ENCODE measurements around the gene KCNQ1. TPM values are rescaled to one million over a fixed set of nuclear protein-coding genes. Genes with fewer than 3 reads are reported as not detected.

Gene KCNQ1
- total and polyA plus RNA-seq, 2 experiments from 2014 or later, result 0.45 to 0.87 TPM

- TF ChIP-seq, protein P1, sequence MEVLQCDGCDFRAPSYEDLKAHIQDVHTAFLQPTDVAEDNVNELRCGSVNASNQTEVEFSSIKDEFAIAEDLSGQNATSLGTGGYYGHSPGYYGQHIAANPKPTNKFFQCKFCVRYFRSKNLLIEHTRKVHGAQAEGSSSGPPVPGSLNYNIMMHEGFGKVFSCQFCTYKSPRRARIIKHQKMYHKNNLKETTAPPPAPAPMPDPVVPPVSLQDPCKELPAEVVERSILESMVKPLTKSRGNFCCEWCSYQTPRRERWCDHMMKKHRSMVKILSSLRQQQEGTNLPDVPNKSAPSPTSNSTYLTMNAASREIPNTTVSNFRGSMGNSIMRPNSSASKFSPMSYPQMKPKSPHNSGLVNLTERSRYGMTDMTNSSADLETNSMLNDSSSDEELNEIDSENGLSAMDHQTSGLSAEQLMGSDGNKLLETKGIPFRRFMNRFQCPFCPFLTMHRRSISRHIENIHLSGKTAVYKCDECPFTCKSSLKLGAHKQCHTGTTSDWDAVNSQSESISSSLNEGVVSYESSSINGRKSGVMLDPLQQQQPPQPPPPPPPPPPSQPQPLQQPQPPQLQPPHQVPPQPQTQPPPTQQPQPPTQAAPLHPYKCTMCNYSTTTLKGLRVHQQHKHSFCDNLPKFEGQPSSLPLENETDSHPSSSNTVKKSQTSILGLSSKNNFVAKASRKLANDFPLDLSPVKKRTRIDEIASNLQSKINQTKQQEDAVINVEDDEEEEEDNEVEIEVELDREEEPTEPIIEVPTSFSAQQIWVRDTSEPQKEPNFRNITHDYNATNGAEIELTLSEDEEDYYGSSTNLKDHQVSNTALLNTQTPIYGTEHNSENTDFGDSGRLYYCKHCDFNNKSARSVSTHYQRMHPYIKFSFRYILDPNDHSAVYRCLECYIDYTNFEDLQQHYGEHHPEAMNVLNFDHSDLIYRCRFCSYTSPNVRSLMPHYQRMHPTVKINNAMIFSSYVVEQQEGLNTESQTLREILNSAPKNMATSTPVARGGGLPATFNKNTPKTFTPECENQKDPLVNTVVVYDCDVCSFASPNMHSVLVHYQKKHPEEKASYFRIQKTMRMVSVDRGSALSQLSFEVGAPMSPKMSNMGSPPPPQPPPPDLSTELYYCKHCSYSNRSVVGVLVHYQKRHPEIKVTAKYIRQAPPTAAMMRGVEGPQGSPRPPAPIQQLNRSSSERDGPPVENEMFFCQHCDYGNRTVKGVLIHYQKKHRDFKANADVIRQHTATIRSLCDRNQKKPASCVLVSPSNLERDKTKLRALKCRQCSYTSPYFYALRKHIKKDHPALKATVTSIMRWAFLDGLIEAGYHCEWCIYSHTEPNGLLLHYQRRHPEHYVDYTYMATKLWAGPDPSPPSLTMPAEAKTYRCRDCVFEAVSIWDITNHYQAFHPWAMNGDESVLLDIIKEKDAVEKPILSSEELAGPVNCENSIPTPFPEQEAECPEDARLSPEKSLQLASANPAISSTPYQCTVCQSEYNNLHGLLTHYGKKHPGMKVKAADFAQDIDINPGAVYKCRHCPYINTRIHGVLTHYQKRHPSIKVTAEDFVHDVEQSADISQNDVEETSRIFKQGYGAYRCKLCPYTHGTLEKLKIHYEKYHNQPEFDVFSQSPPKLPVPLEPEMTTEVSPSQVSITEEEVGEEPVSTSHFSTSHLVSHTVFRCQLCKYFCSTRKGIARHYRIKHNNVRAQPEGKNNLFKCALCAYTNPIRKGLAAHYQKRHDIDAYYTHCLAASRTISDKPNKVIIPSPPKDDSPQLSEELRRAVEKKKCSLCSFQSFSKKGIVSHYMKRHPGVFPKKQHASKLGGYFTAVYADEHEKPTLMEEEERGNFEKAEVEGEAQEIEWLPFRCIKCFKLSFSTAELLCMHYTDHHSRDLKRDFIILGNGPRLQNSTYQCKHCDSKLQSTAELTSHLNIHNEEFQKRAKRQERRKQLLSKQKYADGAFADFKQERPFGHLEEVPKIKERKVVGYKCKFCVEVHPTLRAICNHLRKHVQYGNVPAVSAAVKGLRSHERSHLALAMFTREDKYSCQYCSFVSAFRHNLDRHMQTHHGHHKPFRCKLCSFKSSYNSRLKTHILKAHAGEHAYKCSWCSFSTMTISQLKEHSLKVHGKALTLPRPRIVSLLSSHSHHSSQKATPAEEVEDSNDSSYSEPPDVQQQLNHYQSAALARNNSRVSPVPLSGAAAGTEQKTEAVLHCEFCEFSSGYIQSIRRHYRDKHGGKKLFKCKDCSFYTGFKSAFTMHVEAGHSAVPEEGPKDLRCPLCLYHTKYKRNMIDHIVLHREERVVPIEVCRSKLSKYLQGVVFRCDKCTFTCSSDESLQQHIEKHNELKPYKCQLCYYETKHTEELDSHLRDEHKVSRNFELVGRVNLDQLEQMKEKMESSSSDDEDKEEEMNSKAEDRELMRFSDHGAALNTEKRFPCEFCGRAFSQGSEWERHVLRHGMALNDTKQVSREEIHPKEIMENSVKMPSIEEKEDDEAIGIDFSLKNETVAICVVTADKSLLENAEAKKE (CRISPR knock-in tag; IDR thresholded peaks at IDR 0.05), result no peak
- TF ChIP-seq POLR2AphosphoS5 (IDR thresholded peaks at IDR 0.05; ENCODE audit: low read depth), result no peak
- TF ChIP-seq ZNF331 (CRISPR knock-in tag; IDR thresholded peaks at IDR 0.05; ENCODE audit: low read depth), result no peak
- TF ChIP-seq, protein P2, sequence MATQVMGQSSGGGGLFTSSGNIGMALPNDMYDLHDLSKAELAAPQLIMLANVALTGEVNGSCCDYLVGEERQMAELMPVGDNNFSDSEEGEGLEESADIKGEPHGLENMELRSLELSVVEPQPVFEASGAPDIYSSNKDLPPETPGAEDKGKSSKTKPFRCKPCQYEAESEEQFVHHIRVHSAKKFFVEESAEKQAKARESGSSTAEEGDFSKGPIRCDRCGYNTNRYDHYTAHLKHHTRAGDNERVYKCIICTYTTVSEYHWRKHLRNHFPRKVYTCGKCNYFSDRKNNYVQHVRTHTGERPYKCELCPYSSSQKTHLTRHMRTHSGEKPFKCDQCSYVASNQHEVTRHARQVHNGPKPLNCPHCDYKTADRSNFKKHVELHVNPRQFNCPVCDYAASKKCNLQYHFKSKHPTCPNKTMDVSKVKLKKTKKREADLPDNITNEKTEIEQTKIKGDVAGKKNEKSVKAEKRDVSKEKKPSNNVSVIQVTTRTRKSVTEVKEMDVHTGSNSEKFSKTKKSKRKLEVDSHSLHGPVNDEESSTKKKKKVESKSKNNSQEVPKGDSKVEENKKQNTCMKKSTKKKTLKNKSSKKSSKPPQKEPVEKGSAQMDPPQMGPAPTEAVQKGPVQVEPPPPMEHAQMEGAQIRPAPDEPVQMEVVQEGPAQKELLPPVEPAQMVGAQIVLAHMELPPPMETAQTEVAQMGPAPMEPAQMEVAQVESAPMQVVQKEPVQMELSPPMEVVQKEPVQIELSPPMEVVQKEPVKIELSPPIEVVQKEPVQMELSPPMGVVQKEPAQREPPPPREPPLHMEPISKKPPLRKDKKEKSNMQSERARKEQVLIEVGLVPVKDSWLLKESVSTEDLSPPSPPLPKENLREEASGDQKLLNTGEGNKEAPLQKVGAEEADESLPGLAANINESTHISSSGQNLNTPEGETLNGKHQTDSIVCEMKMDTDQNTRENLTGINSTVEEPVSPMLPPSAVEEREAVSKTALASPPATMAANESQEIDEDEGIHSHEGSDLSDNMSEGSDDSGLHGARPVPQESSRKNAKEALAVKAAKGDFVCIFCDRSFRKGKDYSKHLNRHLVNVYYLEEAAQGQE (IDR thresholded peaks at IDR 0.05; ENCODE audit: unreplicated experiment), result no peak
- TF ChIP-seq EZH2phosphoT487 (IDR thresholded peaks at IDR 0.05; ENCODE audit: unreplicated experiment), result no peak
- TF ChIP-seq ZNF114 (CRISPR knock-in tag; IDR thresholded peaks at IDR 0.05), result no peak
- no peak for TF ChIP-seq STAT1 (IDR thresholded peaks at IDR 0.05; ENCODE audit: unreplicated experiment)
- TF ChIP-seq, protein P3, sequence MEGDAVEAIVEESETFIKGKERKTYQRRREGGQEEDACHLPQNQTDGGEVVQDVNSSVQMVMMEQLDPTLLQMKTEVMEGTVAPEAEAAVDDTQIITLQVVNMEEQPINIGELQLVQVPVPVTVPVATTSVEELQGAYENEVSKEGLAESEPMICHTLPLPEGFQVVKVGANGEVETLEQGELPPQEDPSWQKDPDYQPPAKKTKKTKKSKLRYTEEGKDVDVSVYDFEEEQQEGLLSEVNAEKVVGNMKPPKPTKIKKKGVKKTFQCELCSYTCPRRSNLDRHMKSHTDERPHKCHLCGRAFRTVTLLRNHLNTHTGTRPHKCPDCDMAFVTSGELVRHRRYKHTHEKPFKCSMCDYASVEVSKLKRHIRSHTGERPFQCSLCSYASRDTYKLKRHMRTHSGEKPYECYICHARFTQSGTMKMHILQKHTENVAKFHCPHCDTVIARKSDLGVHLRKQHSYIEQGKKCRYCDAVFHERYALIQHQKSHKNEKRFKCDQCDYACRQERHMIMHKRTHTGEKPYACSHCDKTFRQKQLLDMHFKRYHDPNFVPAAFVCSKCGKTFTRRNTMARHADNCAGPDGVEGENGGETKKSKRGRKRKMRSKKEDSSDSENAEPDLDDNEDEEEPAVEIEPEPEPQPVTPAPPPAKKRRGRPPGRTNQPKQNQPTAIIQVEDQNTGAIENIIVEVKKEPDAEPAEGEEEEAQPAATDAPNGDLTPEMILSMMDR (conservative IDR thresholded peaks at IDR 0.05; ENCODE audit: low read depth in 2 of 2), result no peak
Observed at GRCh38 chr11:2415171-2415570, 29.6 kb upstream of the KCNQ1 start (continued).

Measured in GM23338 (cell line).